Glomerular visceral epithelial cell (primary cell): ENCODE measurements around the gene RFC4.

Experiments used
- DNase-seq: peaks from one replicate; pipeline ENCODE4 v3.0.0-alpha.2; 2016; ENCODE audit errors: extremely low spot score

RFC4 gene

DNA sequence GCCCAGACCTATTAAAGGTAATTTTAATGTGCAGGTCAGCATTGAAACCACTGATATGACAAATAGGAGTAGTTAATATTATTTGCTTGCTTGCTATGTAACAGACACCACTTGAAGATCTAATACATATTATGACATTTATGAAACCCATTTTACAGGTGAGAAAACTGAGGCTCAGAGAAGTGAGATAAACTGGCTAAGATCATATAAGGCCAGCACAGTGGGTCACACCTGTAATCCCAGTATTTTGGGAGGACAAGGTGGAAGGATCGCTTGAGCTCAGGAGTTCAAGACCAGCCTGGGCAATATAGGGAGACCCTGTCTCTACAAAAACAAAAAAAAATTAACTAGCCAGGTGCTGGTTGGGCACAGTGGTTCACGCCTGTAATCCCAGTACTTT is 56.0 kb downstream of the RFC4 start:
- DNase-seq: no peak

DNA sequence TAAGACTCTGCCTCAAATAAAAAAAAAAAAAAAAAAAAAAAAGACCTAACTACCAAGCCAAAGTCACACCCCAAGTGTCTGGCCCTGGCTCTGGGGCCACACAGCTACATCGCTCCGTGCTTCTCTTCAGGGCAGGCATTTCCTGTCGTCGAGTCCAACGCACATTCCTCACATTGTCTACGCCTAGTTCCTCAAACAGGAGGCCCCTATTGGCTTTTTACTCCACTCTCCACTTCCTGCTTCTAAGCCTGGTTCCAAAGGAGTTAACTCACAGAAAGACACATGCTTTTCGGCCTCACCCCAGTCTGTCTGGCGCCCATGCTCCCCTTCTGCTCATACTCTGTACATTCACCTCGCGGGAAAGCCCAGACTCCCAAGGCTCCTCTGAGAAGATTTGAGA is 60.3 kb downstream of the RFC4 start:
- peak; percentile 61 for DNase-seq

DNA sequence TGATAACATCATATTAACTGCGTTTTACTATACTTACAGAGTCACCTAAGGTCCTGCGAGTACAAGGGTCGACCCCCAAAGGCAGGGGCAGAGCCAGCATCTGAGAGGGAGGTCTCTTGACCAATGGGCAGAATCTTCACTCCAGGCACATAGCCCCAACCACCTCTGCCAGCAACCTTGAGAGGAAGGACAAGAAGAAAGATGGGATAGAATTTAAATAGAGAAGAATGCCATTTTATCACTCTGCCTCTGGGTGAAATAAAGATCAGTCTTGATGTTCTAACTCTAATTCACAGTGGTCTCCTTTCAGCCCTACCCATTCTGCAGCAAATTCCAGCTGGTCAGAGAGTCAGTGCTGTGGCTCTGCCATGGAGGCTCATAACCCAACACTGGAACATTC is 62.6 kb downstream of the RFC4 start:
- no peak for DNase-seq

DNA sequence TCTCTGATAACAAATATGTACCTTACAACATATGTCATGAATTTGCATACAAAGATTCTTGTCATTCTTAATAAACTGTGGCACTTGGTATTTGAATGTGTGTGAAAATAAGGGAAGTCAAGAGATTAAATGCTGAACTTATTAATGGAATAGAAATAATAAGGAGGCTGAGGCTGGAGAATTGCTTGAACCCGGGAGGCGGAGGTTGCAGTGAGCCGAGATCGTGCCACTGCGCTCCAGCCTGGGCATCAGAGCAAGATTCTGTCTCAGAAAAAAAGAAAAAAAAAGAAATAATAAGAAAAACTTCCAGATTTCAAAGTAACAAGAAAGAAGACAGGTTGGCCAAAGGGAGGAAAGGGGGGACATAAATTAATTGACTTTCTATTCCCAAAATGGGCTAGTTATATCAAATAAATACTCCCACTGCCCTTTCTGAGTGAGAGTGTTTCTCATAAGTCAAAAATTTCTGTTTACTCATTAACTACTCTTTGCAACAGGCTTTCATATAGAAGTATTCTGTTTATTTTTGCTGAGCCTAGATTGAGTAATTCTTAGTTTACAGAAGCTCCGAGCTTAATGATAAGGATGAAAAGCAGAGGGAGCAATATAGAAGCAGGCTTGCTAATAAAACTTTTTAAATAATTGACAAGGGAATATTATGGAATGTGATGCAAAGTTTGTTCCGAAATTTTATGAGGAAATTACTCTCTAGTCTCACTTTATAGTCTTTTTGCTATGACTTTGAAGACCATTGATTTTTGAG is 63.5 kb downstream of the RFC4 start:
- DNase-seq: no peak
